CD14-positive monocyte (primary cell): ENCODE results near the gene ABHD16B. TPM values are rescaled to one million over a fixed set of nuclear protein-coding genes. Genes with fewer than 3 reads are reported as not detected.

Experiments
- DNase-seq, 3 donors: peaks; one replicate each; pipeline ENCODE4 v3.0.0-alpha.2; 2011 to 2022
- H2AFZ ChIP-seq: 2 replicates; pipeline ENCODE4 v1.6.0; 2012; ENCODE audit warnings: mild to moderate bottlenecking, low read depth, low read length, inconsistent platforms; ENCODE audit not compliant: insufficient read depth, poor library complexity, severe bottlenecking
- H3K27ac ChIP-seq, 2 donors: 1 replicate in 1 of 2; 2 replicates in 1 of 2; pipeline ENCODE4 v1.5.1; 2012 to 2013; ENCODE audit warnings: low read length in 2 of 2, control low read depth in 1 of 2, inconsistent platforms in 1 of 2, low read depth in 1 of 2, mild to moderate bottlenecking in 1 of 2
- H3K27me3 ChIP-seq, 2 donors: one replicate each; pipeline versions ENCODE4 v1.6.0 to v1.6.1; 2011 to 2013; ENCODE audit warnings: low read length in 2 of 2; ENCODE audit not compliant: control insufficient read depth in 2 of 2, insufficient read depth in 2 of 2
- H3K36me3 ChIP-seq, 2 donors: replicated peaks in 1 of 2; 1 replicate in 1 of 2; 2 replicates in 1 of 2; pipeline versions ENCODE4 v1.5.1 to v1.6.1; 2012 to 2013; ENCODE audit warnings: low read length in 2 of 2, control low read depth in 1 of 2, inconsistent platforms in 1 of 2, mild to moderate bottlenecking in 1 of 2; ENCODE audit not compliant: insufficient read depth in 2 of 2, control insufficient read depth in 1 of 2
- H3K4me1 ChIP-seq, 2 donors: 1 replicate in 1 of 2; 2 replicates in 1 of 2; pipeline versions ENCODE4 v1.5.1 to v1.6.1; 2012 to 2013; ENCODE audit warnings: low read length in 2 of 2, control low read depth in 1 of 2, inconsistent platforms in 1 of 2, mild to moderate bottlenecking in 1 of 2, moderate library complexity in 1 of 2; ENCODE audit not compliant: insufficient read depth in 2 of 2, control insufficient read depth in 1 of 2
- H3K4me2 ChIP-seq: replicated peaks from 2 replicates; pipeline ENCODE3; 2012; ENCODE audit warnings: low read length, moderate library complexity, mild to moderate bottlenecking; ENCODE audit not compliant: poor library complexity, severe bottlenecking; ENCODE audit errors: extremely low read depth
- H3K4me3 ChIP-seq, 3 experiments: fragments of 200-600 bp in 1 of 3; sonication (generic) in 1 of 3; replicated peaks in 1 of 3; 1 replicate in 2 of 3; 2 replicates in 1 of 3; pipeline ENCODE4 v1.5.1; 2011 to 2013; ENCODE audit warnings: low read length in 3 of 3, mild to moderate bottlenecking in 3 of 3, control low read depth in 2 of 3, low read depth in 2 of 3, inconsistent platforms in 1 of 3, moderate library complexity in 1 of 3
- H3K79me2 ChIP-seq: 2 replicates; pipeline ENCODE4 v1.6.0; 2012; ENCODE audit warnings: mild to moderate bottlenecking, control low read depth, inconsistent platforms, low read length, moderate library complexity; ENCODE audit not compliant: insufficient read depth
- H3K9ac ChIP-seq: 2 replicates; pipeline ENCODE4 v1.6.0; 2017; ENCODE audit warnings: low read length, mild to moderate bottlenecking; ENCODE audit not compliant: insufficient read depth, poor library complexity, severe bottlenecking
- H3K9me3 ChIP-seq, 2 donors: replicated peaks in 1 of 2; 1 replicate in 1 of 2; 2 replicates in 1 of 2; pipeline versions ENCODE4 v1.5.1 to v1.6.1; 2012 to 2013; ENCODE audit warnings: low read length in 2 of 2, control low read depth in 1 of 2; ENCODE audit not compliant: control insufficient read depth in 1 of 2, insufficient read depth in 1 of 2
- H4K20me1 ChIP-seq: 2 replicates; pipeline ENCODE4 v1.6.0; 2012; ENCODE audit warnings: mild to moderate bottlenecking, low read length, control low read depth, moderate library complexity; ENCODE audit not compliant: insufficient read depth
- H3K27ac Mint-ChIP-seq, 7 donors: one replicate each; pipeline ENCODE4 v1.8.0; 2020; ENCODE audit warnings: mild to moderate bottlenecking in 7 of 7, mixed read lengths in 7 of 7, moderate library complexity in 6 of 7, inconsistent platforms in 2 of 7
- H3K27me3 Mint-ChIP-seq, 3 donors: one replicate each; pipeline ENCODE4 v1.8.0; 2021 to 2022; ENCODE audit warnings: low read depth in 3 of 3, mild to moderate bottlenecking in 3 of 3, mixed read lengths in 3 of 3, moderate library complexity in 3 of 3, inconsistent platforms in 1 of 3
- H3K36me3 Mint-ChIP-seq, 2 donors: one replicate each; pipeline ENCODE4 v1.8.0; 2020; ENCODE audit warnings: mixed read lengths in 2 of 2, inconsistent platforms in 1 of 2, mild to moderate bottlenecking in 1 of 2
- H3K4me1 Mint-ChIP-seq: one replicate; pipeline ENCODE4 v1.8.0; 2020; ENCODE audit warnings: mild to moderate bottlenecking, mixed read lengths
- H3K4me3 Mint-ChIP-seq, 2 donors: one replicate each; pipeline ENCODE4 v1.8.0; 2020; ENCODE audit warnings: mild to moderate bottlenecking in 2 of 2, mixed read lengths in 2 of 2, moderate library complexity in 1 of 2
- H3K9me3 Mint-ChIP-seq, 7 donors: one replicate each; pipeline ENCODE4 v1.8.0; 2020 to 2022; ENCODE audit warnings: mixed read lengths in 7 of 7, mild to moderate bottlenecking in 6 of 7, moderate library complexity in 6 of 7, inconsistent platforms in 2 of 7
- CTCF ChIP-seq: fragments of 200-600 bp; IDR thresholded peaks from one replicate; pipeline ENCODE4 v1.8.0; 2022; ENCODE audit warnings: antibody characterized with exemption, mild to moderate bottlenecking
- WGBS: methylation state at CpG from one replicate; pipeline ENCODE4 v1.1.5; 2013; ENCODE audit warnings: missing lambda C conversion rate; ENCODE audit not compliant: insufficient coverage; 5-methylcytosine and 5-hydroxymethylcytosine counted together
- intact Hi-C, 2 donors: fragments of 100-400 bp; cut with micrococcal nuclease; formaldehyde crosslinking; loops; one replicate each; pipeline versions ENCODE4 v1.15.0 to v1.15.1; 2023
- polyA plus RNA-seq, 3 donors: library from polyadenylated mRNA; depleted of rRNA in 1 of 3; unstranded in 2 of 3; stranded (reverse) in 1 of 3; fragments of 300-500 nt in 2 of 3; fragments of >200 nt in 1 of 3; fragmentation: Illumina TruSeq in 2 of 3; gene quantifications; 1 replicate in 2 of 3; 2 replicates in 1 of 3; pipeline ENCODE4 v1.2.3, GENCODE V29; 2012 to 2021

Gene ABHD16B
- polyA plus RNA-seq, 3 donors, result not detected

DNA sequence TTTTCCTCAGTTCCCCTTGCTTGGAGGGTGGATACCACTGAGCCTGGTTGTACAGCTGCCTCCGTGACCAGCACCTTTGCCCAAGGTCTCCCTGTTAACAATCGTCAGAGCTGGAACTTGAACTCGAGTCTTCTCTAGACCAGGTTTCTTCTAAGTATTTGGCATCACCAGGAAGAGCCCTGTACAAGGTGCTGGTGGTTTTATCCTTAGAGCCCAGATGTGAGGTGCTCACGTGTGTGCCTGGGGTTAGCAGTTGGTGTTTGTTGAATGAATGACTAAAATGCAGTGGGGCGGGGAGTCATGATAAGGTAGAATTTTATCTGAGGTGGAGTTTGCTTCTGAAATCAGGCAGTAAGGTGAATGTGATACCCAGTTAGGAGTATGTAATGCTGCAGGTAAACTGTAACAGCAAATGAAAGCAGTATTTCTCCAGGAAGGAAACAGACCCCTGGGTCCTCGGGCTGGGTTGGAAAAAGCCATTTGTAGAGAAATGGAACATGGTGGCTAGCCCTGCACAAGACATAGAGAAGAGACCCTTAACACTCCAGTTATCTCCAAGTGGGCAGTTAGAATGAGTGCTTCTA lies 36.8 kb downstream of the ABHD16B start:
- H3K9ac ChIP-seq, result peak overlapping the region; percentile 19
- H3K9me3 ChIP-seq, result no peaks in the 10 kb centered on the region
- peaks cover 79 to 82% of the 10 kb centered on the region in 2 donors for H3K4me1 ChIP-seq
- Mint-ChIP-seq H3K27me3 (peaks cover 0 to 2% (median 0%) of the 10 kb centered on the region in 3 donors), H3K4me1 (peaks cover 80% of the 10 kb centered on the region), H3K27ac (peak overlapping the region; percentile 91 to 99 (median 98)), H3K4me3 (peak overlapping the region in 1 of 2 donors; percentile 30), H3K36me3 (peaks cover 28 to 40% of the 10 kb centered on the region in 2 donors), H3K9me3 (no peaks in the 10 kb centered on the region)
- 95% methylated on average over 5 of the region's 6 CpGs for WGBS
- peaks cover 9 to 14% of the 10 kb centered on the region in 2 donors for H3K36me3 ChIP-seq
- H2AFZ ChIP-seq, result no peak overlapping the region
- peak overlapping the region; percentile 96 for H3K4me2 ChIP-seq
- peaks cover 91% of the 10 kb centered on the region for H4K20me1 ChIP-seq
- H3K27ac ChIP-seq, result peak overlapping the region; percentile 77 to 93
- H3K27me3 ChIP-seq, result no peaks in the 10 kb centered on the region
- intact Hi-C loops, result loop anchor here in 1 of 2 donors (5.0 to 10.0 kb wide), 2 partner anchors 59 to 333 kb away; partner anchors contain the start of gene UCKL1
- H3K79me2 ChIP-seq, result peaks cover 74% of the 10 kb centered on the region
- H3K4me3 ChIP-seq, result peak overlapping the region in 1 of 3 experiments; percentile 77
- no peak for DNase-seq
- no peak for TF ChIP-seq CTCF

DNA sequence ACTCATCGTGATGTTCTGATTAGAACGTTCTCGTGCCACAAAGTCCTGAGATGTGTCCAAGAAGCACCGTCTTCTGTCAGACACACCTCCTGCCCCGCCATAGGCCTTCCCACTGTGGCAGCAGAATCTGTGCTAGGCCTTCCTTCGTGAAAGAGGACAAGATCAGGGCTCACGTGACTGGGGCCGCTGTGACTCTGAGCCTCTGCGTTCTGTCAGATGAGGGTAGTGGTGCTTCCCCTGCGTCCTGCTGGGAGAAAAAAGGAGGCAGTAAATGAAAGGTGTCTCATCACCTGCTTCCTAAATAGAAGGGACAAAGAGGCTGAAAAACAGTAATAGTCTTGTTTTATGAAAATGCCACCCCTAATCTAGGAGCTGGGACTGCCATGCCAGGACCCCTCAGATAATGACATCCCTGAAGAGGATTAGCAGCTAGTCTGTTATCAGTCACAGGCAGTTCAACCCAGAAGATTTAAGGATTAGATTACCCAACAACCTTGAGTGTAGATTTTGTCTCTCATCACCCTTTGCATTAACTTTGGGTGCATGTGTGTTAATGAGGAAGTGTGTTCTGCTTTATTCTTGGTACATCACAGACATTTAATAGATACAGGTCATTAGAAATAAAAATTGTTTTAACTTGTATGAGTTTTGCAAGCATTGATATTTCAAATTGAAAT lies 37.7 kb downstream of the ABHD16B start:
- Histone ChIP-seq H3K4me3 (peak overlapping the region in 1 of 3 experiments; percentile 77), H3K9me3 (no peaks in the 10 kb centered on the region), H3K36me3 (peaks cover 9 to 14% of the 10 kb centered on the region in 2 donors), H2AFZ (no peak overlapping the region), H3K4me1 (peaks cover 86 to 88% of the 10 kb centered on the region in 2 donors), H3K9ac (peak overlapping the region; percentile 19), H4K20me1 (peaks cover 91% of the 10 kb centered on the region), H3K4me2 (peak overlapping the region; percentile 13), H3K79me2 (peaks cover 84% of the 10 kb centered on the region), H3K27ac (peak overlapping the region; percentile 77 to 93), H3K27me3 (no peaks in the 10 kb centered on the region)
- peaks cover 84% of the 10 kb centered on the region for H3K4me1 Mint-ChIP-seq
- peak overlapping the region; percentile 20 to 48 for H3K4me3 Mint-ChIP-seq
- no peak for TF ChIP-seq CTCF
- peak in 2 of 3 donors; percentile 67 to 77 for DNase-seq
- intact Hi-C loops, result loop anchor here in 1 of 2 donors (5.0 to 10.0 kb wide), 2 partner anchors 58 to 334 kb away; partner anchors contain the start of gene UCKL1
- H3K27me3 Mint-ChIP-seq, result peaks cover 0 to 2% (median 0%) of the 10 kb centered on the region in 3 donors
- H3K9me3 Mint-ChIP-seq, result no peaks in the 10 kb centered on the region
- peaks cover 29 to 38% of the 10 kb centered on the region in 2 donors for H3K36me3 Mint-ChIP-seq
- WGBS, result 47% methylated on average over 9 of the region's 10 CpGs
- peak overlapping the region; percentile 91 to 99 (median 98) for H3K27ac Mint-ChIP-seq
